CD4-positive, CD25-positive, alpha-beta regulatory T cell (primary cell): ENCODE data around the gene SEMA4D. TPM values are rescaled to one million over a fixed set of nuclear protein-coding genes. Genes with fewer than 3 reads are reported as not detected.

Source experiments
- ATAC-seq, 2 donors: fragments of 150-1000 bp; cut with Tn5 transposase; one replicate each; pipeline ENCODE4 v1.10.0; 2021; ENCODE audit warnings: low read depth in 2 of 2, moderate number of reproducible peaks in 2 of 2, moderate library complexity in 1 of 2
- DNase-seq, 3 donors: peaks; one replicate each; pipeline versions ENCODE4 v3.0.0 to v3.0.0-alpha.2; 2012 to 2022; ENCODE audit warnings: mixed read lengths in 1 of 3
- H3K27ac ChIP-seq: one replicate; pipeline ENCODE4 v1.7.0; 2013; ENCODE audit warnings: mild to moderate bottlenecking, low read length; ENCODE audit not compliant: insufficient read depth, poor library complexity, severe bottlenecking
- H3K27me3 ChIP-seq: one replicate; pipeline ENCODE4 v1.7.0; 2013; ENCODE audit warnings: low read length; ENCODE audit not compliant: control insufficient read depth, insufficient read depth
- H3K36me3 ChIP-seq: one replicate; pipeline ENCODE4 v1.7.0; 2013; ENCODE audit warnings: mild to moderate bottlenecking, low read length, moderate library complexity; ENCODE audit not compliant: control insufficient read depth, insufficient read depth
- H3K4me1 ChIP-seq: 2 replicates; pipeline ENCODE4 v1.7.0; 2013; ENCODE audit warnings: mild to moderate bottlenecking, low read length; ENCODE audit not compliant: insufficient read depth, control insufficient read depth, poor library complexity, severe bottlenecking
- H3K4me3 ChIP-seq: one replicate; pipeline ENCODE4 v1.7.0; 2013; ENCODE audit warnings: low read depth, mild to moderate bottlenecking, low read length, moderate library complexity
- H3K9me3 ChIP-seq, 2 experiments: 1 replicate in 1 of 2; 2 replicates in 1 of 2; pipeline ENCODE4 v1.7.0; 2013; ENCODE audit warnings: low read length in 2 of 2, mild to moderate bottlenecking in 1 of 2, moderate library complexity in 1 of 2; ENCODE audit not compliant: control insufficient read depth in 2 of 2
- H3K27ac Mint-ChIP-seq, 3 donors: one replicate each; pipeline ENCODE4 v1.8.0; 2020 to 2022; ENCODE audit warnings: mild to moderate bottlenecking in 3 of 3, mixed read lengths in 3 of 3, moderate library complexity in 2 of 3
- H3K27me3 Mint-ChIP-seq: one replicate; pipeline ENCODE4 v1.8.0; 2022; ENCODE audit warnings: mild to moderate bottlenecking, mixed read lengths
- H3K36me3 Mint-ChIP-seq: one replicate; pipeline ENCODE4 v1.8.0; 2020; ENCODE audit warnings: mixed read lengths
- H3K4me1 Mint-ChIP-seq, 4 donors: one replicate each; pipeline ENCODE4 v1.8.0; 2020 to 2022; ENCODE audit warnings: mixed read lengths in 4 of 4, mild to moderate bottlenecking in 1 of 4
- H3K4me3 Mint-ChIP-seq, 4 donors: one replicate each; pipeline ENCODE4 v1.8.0; 2020 to 2022; ENCODE audit warnings: mild to moderate bottlenecking in 4 of 4, mixed read lengths in 4 of 4, moderate library complexity in 3 of 4
- H3K9me3 Mint-ChIP-seq, 7 donors: one replicate each; pipeline ENCODE4 v1.8.0; 2020 to 2022; ENCODE audit warnings: mixed read lengths in 7 of 7, mild to moderate bottlenecking in 3 of 7, moderate library complexity in 2 of 7
- polyA plus RNA-seq, 4 donors: library from polyadenylated mRNA; unstranded; fragments of 300-500 nt; fragmentation: Illumina TruSeq; gene quantifications; one replicate each; pipeline ENCODE4 v1.2.3, GENCODE V29; 2021
- total RNA-seq: library from RNA; stranded (reverse); gene quantifications from one replicate; pipeline ENCODE4 v1.2.3, GENCODE V29; 2022

SEMA4D gene
- total and polyA plus RNA-seq, 5 donors from 2014 or later, result 67.5 to 480 (median 90.5) TPM

DNA sequence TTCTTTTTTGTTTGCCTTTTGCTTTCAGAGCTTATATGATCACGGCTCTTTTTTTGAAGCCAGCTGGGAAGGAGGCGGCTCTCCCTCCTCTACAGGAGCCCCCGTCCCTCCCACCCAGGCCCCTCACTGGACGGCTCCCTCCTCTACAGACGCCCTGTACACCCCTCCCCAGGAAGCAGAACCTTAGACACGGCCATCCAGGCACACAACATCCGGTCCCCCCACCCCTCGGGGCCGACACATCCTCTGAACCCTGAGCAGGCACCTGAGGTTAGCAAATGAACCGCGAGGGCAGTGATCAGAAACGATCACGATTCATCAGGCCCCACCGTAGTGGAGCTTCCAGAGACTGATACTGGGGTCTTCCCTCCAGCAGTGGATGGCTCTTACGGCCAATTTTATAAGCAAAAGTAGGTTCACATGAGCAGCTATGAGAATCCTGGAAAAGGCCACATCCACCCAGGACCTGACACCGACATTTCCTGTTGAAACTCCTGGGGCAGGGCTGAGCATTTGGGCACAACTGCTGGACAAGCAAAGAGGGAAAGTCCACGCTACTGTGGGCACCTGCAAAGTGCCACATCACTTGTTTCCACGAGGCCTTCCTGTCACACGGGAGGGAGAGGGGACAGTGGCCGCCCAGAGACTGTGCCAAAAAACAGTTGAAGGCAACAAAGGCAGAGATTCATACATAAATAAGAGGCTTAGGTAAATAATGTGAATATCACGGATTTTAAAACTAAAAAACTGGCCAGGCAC, 78.9 kb downstream of the SEMA4D start:
- ATAC-seq, result peak; percentile 63 to 83
- peak overlapping the region; percentile 93 to 99 (median 95) for H3K27ac Mint-ChIP-seq

GRCh38 chr9:89418474-89418845, 79.5 kb downstream of the SEMA4D start:
- Mint-ChIP-seq H3K27ac (peak overlapping the region; percentile 93 to 99 (median 95)), H3K27me3 (no peaks in the 10 kb centered on the region), H3K4me3 (peak overlapping the region; percentile 87 to 98 (median 90)), H3K9me3 (no peaks in the 10 kb centered on the region), H3K36me3 (peaks cover 34% of the 10 kb centered on the region), H3K4me1 (peaks cover 53 to 98% (median 80%) of the 10 kb centered on the region in 4 donors)
- Histone ChIP-seq H3K27ac (peak overlapping the region; percentile 91), H3K9me3 (no peaks in the 10 kb centered on the region), H3K27me3 (no peaks in the 10 kb centered on the region), H3K36me3 (peaks cover 29% of the 10 kb centered on the region), H3K4me1 (peaks cover 91% of the 10 kb centered on the region), H3K4me3 (peak overlapping the region; percentile 83)
- no peak for DNase-seq
- ATAC-seq, result no peak

More for the DNA sequence above, 78.9 kb downstream of the SEMA4D start:
- Histone ChIP-seq H3K27ac (peak overlapping the region; percentile 91), H3K27me3 (no peaks in the 10 kb centered on the region), H3K36me3 (peaks cover 23% of the 10 kb centered on the region), H3K4me3 (peak overlapping the region; percentile 83), H3K4me1 (peaks cover 97% of the 10 kb centered on the region), H3K9me3 (no peaks in the 10 kb centered on the region)
- Mint-ChIP-seq H3K27me3 (no peaks in the 10 kb centered on the region), H3K9me3 (peaks cover 0 to under 1% (median 0%) of the 10 kb centered on the region in 7 donors), H3K4me1 (peaks cover 53 to 98% (median 77%) of the 10 kb centered on the region in 4 donors), H3K36me3 (peaks cover 28% of the 10 kb centered on the region), H3K4me3 (peak overlapping the region; percentile 87 to 98 (median 90))
- peak; percentile 55 to 92 (median 76) for DNase-seq

DNA sequence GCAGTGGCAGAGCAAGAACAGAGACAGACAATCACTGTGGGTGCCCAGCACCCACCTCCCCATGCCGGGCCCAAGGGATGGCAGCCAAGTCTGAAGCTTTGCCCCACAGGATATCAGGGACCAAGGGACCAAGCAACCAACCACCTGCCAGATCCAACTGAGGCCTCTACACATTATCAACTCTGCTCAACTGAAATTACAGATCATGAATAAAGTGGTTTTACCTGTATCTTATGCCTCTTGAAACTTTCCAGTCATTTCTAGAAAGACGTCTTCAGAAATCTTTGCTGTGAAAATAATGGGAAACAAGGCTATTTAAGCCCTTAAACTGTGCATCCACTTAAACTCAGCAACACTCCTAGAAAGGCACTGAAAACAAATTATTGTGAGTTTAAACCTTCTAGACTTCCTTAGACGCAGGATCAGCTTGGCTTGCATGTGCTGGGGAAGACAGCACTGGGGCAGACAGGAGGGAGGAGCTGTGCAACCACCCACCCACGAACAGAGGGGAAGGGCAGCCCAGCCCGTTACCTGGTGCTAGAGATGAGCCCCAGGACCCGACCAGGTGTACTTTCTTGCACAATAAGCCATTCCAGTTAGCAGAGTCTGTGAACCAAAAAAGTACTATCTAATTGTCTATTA, 80.0 kb downstream of the SEMA4D start:
- Histone ChIP-seq H3K4me1 (peaks cover 88% of the 10 kb centered on the region), H3K27me3 (no peaks in the 10 kb centered on the region), H3K4me3 (peak overlapping the region; percentile 83), H3K36me3 (peaks cover 33% of the 10 kb centered on the region), H3K27ac (peak overlapping the region; percentile 91), H3K9me3 (no peaks in the 10 kb centered on the region)
- H3K4me3 Mint-ChIP-seq, result peak overlapping the region; percentile 87 to 98 (median 90)
- peaks cover 38% of the 10 kb centered on the region for H3K36me3 Mint-ChIP-seq
- no peaks in the 10 kb centered on the region for H3K9me3 Mint-ChIP-seq
- H3K27me3 Mint-ChIP-seq, result no peaks in the 10 kb centered on the region
- peak overlapping the region; percentile 93 to 99 (median 95) for H3K27ac Mint-ChIP-seq
- H3K4me1 Mint-ChIP-seq, result peaks cover 52 to 98% (median 81%) of the 10 kb centered on the region in 4 donors
- ATAC-seq (no peak), DNase-seq (peak in 1 of 3 donors; percentile 53)

- peak overlapping the region; percentile 18 for H3K27ac ChIP-seq
- Mint-ChIP-seq H3K36me3 (peaks cover 54% of the 10 kb centered on the region), H3K9me3 (peaks cover 0 to 1% (median 0%) of the 10 kb centered on the region in 7 donors)
These were observed 83.1 kb downstream of the SEMA4D start for GRCh38 chr9:89414670-89415324.

GRCh38 chr9:89413963-89414638, 83.8 kb downstream of the SEMA4D start:
- no peak for ATAC-seq
- peaks cover 88% of the 10 kb centered on the region for H3K4me1 ChIP-seq
- H3K9me3 ChIP-seq, result no peaks in the 10 kb centered on the region
- peak overlapping the region; percentile 16 to 56 (median 39) for H3K4me3 Mint-ChIP-seq
- peaks cover 51% of the 10 kb centered on the region for H3K36me3 Mint-ChIP-seq
- H3K27ac ChIP-seq, result peak overlapping the region; percentile 26
- H3K4me3 ChIP-seq, result no peak overlapping the region
- peaks cover 36 to 99% (median 77%) of the 10 kb centered on the region in 4 donors for H3K4me1 Mint-ChIP-seq
- no peaks in the 10 kb centered on the region for H3K27me3 ChIP-seq
- H3K27me3 Mint-ChIP-seq, result no peaks in the 10 kb centered on the region
- peaks cover 53% of the 10 kb centered on the region for H3K36me3 ChIP-seq
- DNase-seq, result no peak
- H3K9me3 Mint-ChIP-seq, result peaks cover 0 to 1% (median 0%) of the 10 kb centered on the region in 7 donors
- peak overlapping the region in 1 of 3 donors; percentile 74 for H3K27ac Mint-ChIP-seq

More at GRCh38 chr9:89414670-89415324, 83.1 kb downstream of the SEMA4D start:
- no peaks in the 10 kb centered on the region for H3K9me3 ChIP-seq
- Mint-ChIP-seq H3K27ac (peak overlapping the region in 1 of 3 donors; percentile 69), H3K4me3 (peak overlapping the region in 3 of 4 donors; percentile 9 to 87 (median 32)), H3K4me1 (peaks cover 39 to 99% (median 76%) of the 10 kb centered on the region in 4 donors), H3K27me3 (no peaks in the 10 kb centered on the region)
- H3K36me3 ChIP-seq, result peaks cover 53% of the 10 kb centered on the region
- H3K4me1 ChIP-seq, result peaks cover 88% of the 10 kb centered on the region
- no peak overlapping the region for H3K4me3 ChIP-seq
- no peak for ATAC-seq
- no peak for DNase-seq
- no peaks in the 10 kb centered on the region for H3K27me3 ChIP-seq

GRCh38 chr9:89412951-89413350, 85.0 kb downstream of the SEMA4D start:
- ATAC-seq (no peak), DNase-seq (no peak)
- Histone ChIP-seq H3K27ac (peak overlapping the region; percentile 37), H3K4me3 (no peak overlapping the region), H3K36me3 (peaks cover 53% of the 10 kb centered on the region), H3K9me3 (no peaks in the 10 kb centered on the region), H3K27me3 (no peaks in the 10 kb centered on the region), H3K4me1 (peaks cover 88% of the 10 kb centered on the region)
- Mint-ChIP-seq H3K36me3 (peaks cover 49% of the 10 kb centered on the region), H3K27me3 (no peaks in the 10 kb centered on the region), H3K4me1 (peaks cover 36 to 98% (median 77%) of the 10 kb centered on the region in 4 donors), H3K4me3 (peak overlapping the region in 2 of 4 donors; percentile 56 to 70), H3K9me3 (peaks cover 0 to 1% (median 0%) of the 10 kb centered on the region in 7 donors), H3K27ac (peak overlapping the region; percentile 11 to 26 (median 20))

- Histone ChIP-seq H3K27ac (peak overlapping the region; percentile 37), H3K4me1 (peaks cover 88% of the 10 kb centered on the region), H3K4me3 (no peak overlapping the region), H3K27me3 (no peaks in the 10 kb centered on the region), H3K36me3 (peaks cover 57% of the 10 kb centered on the region), H3K9me3 (no peaks in the 10 kb centered on the region)
- Mint-ChIP-seq H3K4me1 (peaks cover 37 to 98% (median 76%) of the 10 kb centered on the region in 4 donors), H3K27ac (peak overlapping the region; percentile 15 to 57 (median 20)), H3K36me3 (peaks cover 51% of the 10 kb centered on the region), H3K27me3 (no peaks in the 10 kb centered on the region), H3K4me3 (peak overlapping the region in 2 of 4 donors; percentile 56 to 70), H3K9me3 (peaks cover 0 to 3% (median 1%) of the 10 kb centered on the region in 7 donors)
- no peak for DNase-seq
- ATAC-seq, result no peak
These were observed 85.4 kb downstream of the SEMA4D start for GRCh38 chr9:89412541-89412940.
